Mesenchymal stem cell (in vitro differentiated cells and primary cell): ENCODE data around the gene TRPC4AP.
"Not testable (repeated sequence)": the region's sequence is repeated elsewhere in the genome, so short reads cannot be mapped to it uniquely, and the experiment has no call there.

Experiments
- DNase-seq: peaks from one replicate; pipeline ENCODE4 v3.0.0-alpha.2; 2013
- H2AFZ ChIP-seq: one replicate; pipeline ENCODE4 v1.6.1; 2013; ENCODE audit warnings: low read depth, mild to moderate bottlenecking, control low read depth, inconsistent platforms, low read length, moderate library complexity
- H2AK5ac ChIP-seq: 2 replicates; pipeline ENCODE4 v1.6.1; 2013; ENCODE audit warnings: low read length, moderate library complexity, mild to moderate bottlenecking, inconsistent platforms; ENCODE audit not compliant: severe bottlenecking
- H2BK120ac ChIP-seq: one replicate; pipeline ENCODE4 v1.6.1; 2013; ENCODE audit warnings: low read depth, mild to moderate bottlenecking, inconsistent platforms, low read length, moderate library complexity
- H2BK12ac ChIP-seq, 2 experiments: one replicate each; pipeline ENCODE4 v1.6.1; 2013; ENCODE audit warnings: inconsistent platforms in 2 of 2, low read length in 2 of 2, mild to moderate bottlenecking in 2 of 2, moderate library complexity in 2 of 2, control low read depth in 1 of 2
- H2BK15ac ChIP-seq: one replicate; pipeline ENCODE4 v1.6.1; 2013; ENCODE audit warnings: mild to moderate bottlenecking, low read depth, inconsistent platforms; ENCODE audit not compliant: poor library complexity, severe bottlenecking
- H2BK5ac ChIP-seq: 2 replicates; pipeline ENCODE4 v1.6.1; 2013; ENCODE audit warnings: low read depth, mild to moderate bottlenecking, low read length, control low read depth, inconsistent platforms; ENCODE audit not compliant: poor library complexity, severe bottlenecking
- H3K14ac ChIP-seq, 2 experiments: one replicate each; pipeline ENCODE4 v1.6.1; 2013; ENCODE audit warnings: inconsistent platforms in 2 of 2, low read length in 2 of 2, control low read depth in 1 of 2, mild to moderate bottlenecking in 1 of 2, moderate library complexity in 1 of 2
- H3K18ac ChIP-seq, 2 experiments: one replicate each; pipeline ENCODE4 v1.6.1; 2013; ENCODE audit warnings: inconsistent platforms in 2 of 2, low read length in 2 of 2, control low read depth in 1 of 2, low read depth in 1 of 2, mild to moderate bottlenecking in 1 of 2
- H3K23ac ChIP-seq, 2 experiments: one replicate each; pipeline ENCODE4 v1.6.1; 2013; ENCODE audit warnings: inconsistent platforms in 2 of 2, low read length in 2 of 2, mild to moderate bottlenecking in 2 of 2, moderate library complexity in 2 of 2, control low read depth in 1 of 2
- H3K27ac ChIP-seq: 2 replicates; pipeline ENCODE4 v1.5.1; 2013; ENCODE audit warnings: mild to moderate bottlenecking, moderate library complexity, low read length, control low read depth, inconsistent platforms; ENCODE audit not compliant: poor library complexity, severe bottlenecking
- H3K27me3 ChIP-seq, 2 experiments: 2 replicates each; pipeline versions ENCODE4 v1.6.1 to v1.7.0; 2013; ENCODE audit warnings: low read length in 2 of 2, mild to moderate bottlenecking in 2 of 2, moderate library complexity in 2 of 2, control low read depth in 1 of 2, inconsistent platforms in 1 of 2; ENCODE audit not compliant: control insufficient read depth in 1 of 2, insufficient read depth in 1 of 2
- H3K36me3 ChIP-seq, 2 experiments: 2 replicates each; pipeline versions ENCODE4 v1.6.1 to v1.7.0; 2013; ENCODE audit warnings: low read length in 2 of 2, control low read depth in 1 of 2, inconsistent platforms in 1 of 2, low read depth in 1 of 2, mild to moderate bottlenecking in 1 of 2; ENCODE audit not compliant: insufficient read depth in 2 of 2, control insufficient read depth in 1 of 2
- H3K4ac ChIP-seq, 2 experiments: one replicate each; pipeline ENCODE4 v1.6.1; 2013; ENCODE audit warnings: inconsistent platforms in 2 of 2, low read length in 2 of 2, mild to moderate bottlenecking in 2 of 2, moderate library complexity in 2 of 2, control low read depth in 1 of 2, low read depth in 1 of 2
- H3K4me1 ChIP-seq: 2 replicates; pipeline ENCODE4 v1.6.1; 2013; ENCODE audit warnings: low read depth, low read length, control low read depth; ENCODE audit not compliant: control insufficient read depth, insufficient read depth
- H3K4me2 ChIP-seq: 2 replicates; pipeline ENCODE4 v1.6.1; 2013; ENCODE audit warnings: low read length, mild to moderate bottlenecking, inconsistent platforms; ENCODE audit not compliant: poor library complexity, severe bottlenecking
- H3K4me3 ChIP-seq, 2 experiments: 2 replicates each; pipeline versions ENCODE4 v1.5.1 to v1.7.0; 2013; ENCODE audit warnings: low read length in 2 of 2, mild to moderate bottlenecking in 2 of 2, control low read depth in 1 of 2, low read depth in 1 of 2; ENCODE audit not compliant: insufficient read depth in 1 of 2
- H3K79me1 ChIP-seq: replicated peaks from 2 replicates; pipeline ENCODE4 v1.6.1; 2013; ENCODE audit warnings: mild to moderate bottlenecking, control low read depth, low read length, inconsistent platforms; ENCODE audit not compliant: poor library complexity, severe bottlenecking
- H3K9ac ChIP-seq: 2 replicates; pipeline ENCODE4 v1.7.0; 2013; ENCODE audit warnings: mild to moderate bottlenecking, low read length, moderate library complexity
- H3K9me3 ChIP-seq: 2 replicates; pipeline ENCODE4 v1.7.0; 2013; ENCODE audit warnings: mild to moderate bottlenecking, low read length; ENCODE audit not compliant: control insufficient read depth
- H4K8ac ChIP-seq: one replicate; pipeline ENCODE4 v1.6.1; 2013; ENCODE audit warnings: inconsistent platforms, mild to moderate bottlenecking, low read length, moderate library complexity
- H4K91ac ChIP-seq: one replicate; pipeline ENCODE4 v1.6.1; 2013; ENCODE audit warnings: mild to moderate bottlenecking, low read length, inconsistent platforms
- WGBS: methylation state at CpG from one replicate; pipeline ENCODE4 v1.1.7; 2013; ENCODE audit warnings: mixed read lengths; 5-methylcytosine and 5-hydroxymethylcytosine counted together

The TRPC4AP gene

GRCh38 chr20:35077872-35078271, 14.7 kb downstream of the TRPC4AP start:
- Histone ChIP-seq H3K14ac (no peak overlapping the region), H3K4me2 (no peak overlapping the region), H2BK5ac (no peak overlapping the region), H3K18ac (no peak overlapping the region), H3K4me1 (peaks cover 3% of the 10 kb centered on the region), H3K27me3 (no peaks in the 10 kb centered on the region), H2BK12ac (no peak overlapping the region), H3K36me3 (peaks cover 11 to 19% of the 10 kb centered on the region in 2 experiments), H3K27ac (no peak overlapping the region), H3K9ac (no peak overlapping the region), H3K79me1 (peaks cover 9% of the 10 kb centered on the region), H2AFZ (no peak overlapping the region), H4K91ac (no peak overlapping the region), H4K8ac (no peak overlapping the region), H3K4ac (no peak overlapping the region), H2AK5ac (no peak overlapping the region), H2BK120ac (no peak overlapping the region), H3K4me3 (no peak overlapping the region), H3K9me3 (no peaks in the 10 kb centered on the region), H3K23ac (no peak overlapping the region), H2BK15ac (no peak overlapping the region)
- DNase-seq, result no peak
- WGBS, result 100% methylated on average over 3 of the region's 5 CpGs

GRCh38 chr20:35077341-35077740, 15.3 kb downstream of the TRPC4AP start:
- Histone ChIP-seq H2BK120ac (no peak overlapping the region), H3K14ac (no peak overlapping the region), H2AFZ (no peak overlapping the region), H3K27me3 (no peaks in the 10 kb centered on the region), H3K4ac (no peak overlapping the region), H4K8ac (no peak overlapping the region), H3K36me3 (peaks cover 11 to 19% of the 10 kb centered on the region in 2 experiments), H2BK5ac (no peak overlapping the region), H2BK12ac (no peak overlapping the region), H3K79me1 (peaks cover 9% of the 10 kb centered on the region), H3K9ac (no peak overlapping the region), H3K27ac (no peak overlapping the region), H3K4me1 (peaks cover 3% of the 10 kb centered on the region), H4K91ac (no peak overlapping the region), H2BK15ac (no peak overlapping the region), H3K4me3 (no peak overlapping the region), H3K9me3 (no peaks in the 10 kb centered on the region), H3K18ac (no peak overlapping the region), H3K23ac (no peak overlapping the region), H3K4me2 (no peak overlapping the region), H2AK5ac (no peak overlapping the region)
- DNase-seq, result no peak
- WGBS, result 99% methylated on average over 5 of the region's 5 CpGs

GRCh38 chr20:35071436-35072153, 21.0 kb downstream of the TRPC4AP start:
- H2BK12ac ChIP-seq, H4K8ac ChIP-seq, H3K4ac ChIP-seq, H2BK120ac ChIP-seq, H3K18ac ChIP-seq, H2BK15ac ChIP-seq, H3K4me3 ChIP-seq, H3K27me3 ChIP-seq, H3K79me1 ChIP-seq, H3K9ac ChIP-seq, H2BK5ac ChIP-seq, H3K27ac ChIP-seq, H2AFZ ChIP-seq, H3K14ac ChIP-seq, H3K4me2 ChIP-seq, H3K23ac ChIP-seq, H3K4me1 ChIP-seq, H3K9me3 ChIP-seq, H2AK5ac ChIP-seq, H4K91ac ChIP-seq, DNase-seq: not testable (repeated sequence)
- 95% methylated on average over 7 of the region's 8 CpGs for WGBS
- H3K36me3 ChIP-seq, result peaks cover 3 to 27% of the 10 kb centered on the region in 2 experiments

GRCh38 chr20:35066194-35066593, 26.4 kb downstream of the TRPC4AP start:
- Histone ChIP-seq H2AFZ (no peak overlapping the region), H3K9me3 (no peaks in the 10 kb centered on the region), H3K4me1 (no peaks in the 10 kb centered on the region), H3K9ac (no peak overlapping the region), H3K14ac (no peak overlapping the region), H4K91ac (no peak overlapping the region), H3K18ac (no peak overlapping the region), H2AK5ac (no peak overlapping the region), H3K27ac (no peak overlapping the region), H3K23ac (no peak overlapping the region), H3K4ac (no peak overlapping the region), H2BK12ac (no peak overlapping the region), H3K27me3 (no peaks in the 10 kb centered on the region), H3K36me3 (peaks cover 6 to 50% of the 10 kb centered on the region in 2 experiments), H3K79me1 (peaks cover 5% of the 10 kb centered on the region), H3K4me3 (no peak overlapping the region), H2BK120ac (no peak overlapping the region), H3K4me2 (no peak overlapping the region), H2BK5ac (no peak overlapping the region), H2BK15ac (no peak overlapping the region), H4K8ac (no peak overlapping the region)
- DNase-seq, result no peak
- WGBS, result 91% methylated on average over 5 of the region's 6 CpGs
